ENCODE measurements around the gene SERPING1. TPM values are rescaled to one million over a fixed set of nuclear protein-coding genes. Genes with fewer than 3 reads are reported as not detected.

The SERPING1 gene
- not detected in 2 replicates for total RNA-seq
- polyA plus RNA-seq: 0.30 TPM in 1 of 2 replicates, not detected in the other
- polyA plus RNA-seq (2011; cell fraction: cytosol; rRNA removed): 0.08 TPM in 1 of 2 replicates, not detected in the other
- 0.16 TPM in 1 of 2 replicates, not detected in the other for polyA plus RNA-seq (2011; cell fraction: nucleus; rRNA removed)
- 0.12 and 1.0 TPM in 2 replicates for polyA plus RNA-seq (2012)
- polyA minus RNA-seq: not detected in 2 replicates
- polyA minus RNA-seq (2011; cell fraction: cytosol; rRNA and poly(A)+ RNA removed): not detected
- not detected in 2 replicates for polyA minus RNA-seq (2011; cell fraction: nucleus; rRNA and poly(A)+ RNA removed)
- Bru-seq, nascent RNA: not detected
- not detected for BruChase-seq, experiment 1, labeled RNA remaining after a 6-hour chase
- BruChase-seq, experiment 2, labeled RNA remaining after a 2-hour chase: not detected
- long read RNA-seq: 0 reads

- Histone ChIP-seq H3K36me3 (ENCODE audit: control insufficient read depth in 2 of 2, extremely low read depth in 1 of 2, insufficient read depth in 2 of 2, low read length in 2 of 2) (no peaks in the 10 kb centered on the region), H2AFZ (ENCODE audit: low read depth, low read length) (no peak within 1 kb of the TSS), H3K4me2 (ENCODE audit: insufficient read depth, low read length) (no peak within 1 kb of the TSS), H3K79me2 (ENCODE audit: control insufficient read depth, insufficient read depth, low read length) (no peaks in the 10 kb centered on the region), H3K9me3 (replicated peaks; ENCODE audit: control insufficient read depth, insufficient read depth, low read length) (no peaks in the 10 kb centered on the region), H3K9me1 (replicated peaks; ENCODE audit: control insufficient read depth, extremely low read depth, insufficient read depth, low read length) (no peaks in the 10 kb centered on the region), H3K4me3 (replicated peaks in 1 of 3; ENCODE audit: insufficient read depth in 1 of 3, low read depth in 1 of 3, low read length in 3 of 3) (no peak within 1 kb of the TSS), H4K20me1 (replicated peaks; ENCODE audit: control insufficient read depth, extremely low read depth, insufficient read depth, low read length) (no peaks in the 10 kb centered on the region), H3K9ac (replicated peaks; ENCODE audit: extremely low read depth, insufficient read depth, low read length) (no peak within 1 kb of the TSS), H3K4me1 (ENCODE audit: control insufficient read depth, extremely low read depth, insufficient read depth, low read length) (no peaks in the 10 kb centered on the region), H3K27ac (ENCODE audit: insufficient read depth, low read depth, low read length) (no peak within 1 kb of the TSS), H3K27me3 (ENCODE audit: control insufficient read depth in 2 of 2, insufficient read depth in 2 of 2, low read length in 2 of 2) (peaks cover 22 to 31% of the 10 kb centered on the region in 2 experiments)
- DNase-seq (ENCODE audit: low read depth, low spot score) (no peak), FAIRE-seq (no peak)
- BruUV-seq (replicated peaks): no TSS peak
- intact Hi-C loops (cut with micrococcal nuclease) (no loop called here), dilution Hi-C loops (cut with MboI; ENCODE audit: extremely low pct_ligation_motif_present, low sequenced_read_pairs) (no loop called here)
- TF ChIP-seq, protein P1, sequence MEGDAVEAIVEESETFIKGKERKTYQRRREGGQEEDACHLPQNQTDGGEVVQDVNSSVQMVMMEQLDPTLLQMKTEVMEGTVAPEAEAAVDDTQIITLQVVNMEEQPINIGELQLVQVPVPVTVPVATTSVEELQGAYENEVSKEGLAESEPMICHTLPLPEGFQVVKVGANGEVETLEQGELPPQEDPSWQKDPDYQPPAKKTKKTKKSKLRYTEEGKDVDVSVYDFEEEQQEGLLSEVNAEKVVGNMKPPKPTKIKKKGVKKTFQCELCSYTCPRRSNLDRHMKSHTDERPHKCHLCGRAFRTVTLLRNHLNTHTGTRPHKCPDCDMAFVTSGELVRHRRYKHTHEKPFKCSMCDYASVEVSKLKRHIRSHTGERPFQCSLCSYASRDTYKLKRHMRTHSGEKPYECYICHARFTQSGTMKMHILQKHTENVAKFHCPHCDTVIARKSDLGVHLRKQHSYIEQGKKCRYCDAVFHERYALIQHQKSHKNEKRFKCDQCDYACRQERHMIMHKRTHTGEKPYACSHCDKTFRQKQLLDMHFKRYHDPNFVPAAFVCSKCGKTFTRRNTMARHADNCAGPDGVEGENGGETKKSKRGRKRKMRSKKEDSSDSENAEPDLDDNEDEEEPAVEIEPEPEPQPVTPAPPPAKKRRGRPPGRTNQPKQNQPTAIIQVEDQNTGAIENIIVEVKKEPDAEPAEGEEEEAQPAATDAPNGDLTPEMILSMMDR (IDR thresholded peaks at IDR 0.05; ENCODE audit: extremely low read depth in 1 of 2, insufficient read depth in 1 of 2, low read depth in 1 of 2, low read length in 2 of 2): no peak
- TF ChIP-seq POLR2AphosphoS5 (IDR thresholded peaks at IDR 0.05; ENCODE audit: insufficient read depth, low read depth, low read length) (no peak), GATA2 (IDR thresholded peaks at IDR 0.05; ENCODE audit: insufficient read depth, insufficient read length, low read depth, low read length) (no peak), JUN (IDR thresholded peaks at IDR 0.05; ENCODE audit: borderline replicate concordance, insufficient read depth, insufficient read length, low read depth) (no peak), FOS (IDR thresholded peaks at IDR 0.05; ENCODE audit: borderline replicate concordance, insufficient read depth, low read length) (no peak), POLR2A (IDR thresholded peaks at IDR 0.05; ENCODE audit: low read depth, low read length) (no peak), MYC (IDR thresholded peaks at IDR 0.05; ENCODE audit: low read depth, low read length) (no peak), EZH2 (IDR thresholded peaks at IDR 0.05; ENCODE audit: borderline replicate concordance, low read depth, low read length, severe bottlenecking) (no peak)
- TF ChIP-seq, protein P2, sequence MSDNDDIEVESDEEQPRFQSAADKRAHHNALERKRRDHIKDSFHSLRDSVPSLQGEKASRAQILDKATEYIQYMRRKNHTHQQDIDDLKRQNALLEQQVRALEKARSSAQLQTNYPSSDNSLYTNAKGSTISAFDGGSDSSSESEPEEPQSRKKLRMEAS (IDR thresholded peaks at IDR 0.05; ENCODE audit: insufficient read depth, insufficient read length): no peak
- ChIA-PET POLR2A (no interaction called here), CTCF (interaction anchor here (0.6 to 1.2 kb wide), 2 partner anchors 43 to 46 kb away, joined by 3 to 7 read pairs; no protein-coding TSS in a partner anchor)
Measured at GRCh38 chr11:57597461-57597915, at the start of gene SERPING1. TSS of gene SERPING1 (plus strand) at chr11:57597685. CDS start at chr11:57598271, 586 bp downstream.

All from endothelial cell of umbilical vein (primary cell).